Endothelial cell of umbilical vein (primary cell): ENCODE data around the gene RABGGTA. TPM values are rescaled to one million over a fixed set of nuclear protein-coding genes. Genes with fewer than 3 reads are reported as not detected.

Experiments
- BruUV-seq: library from RNA; stranded (reverse); fragments of 400-500 nt; replicated peaks from 2 replicates; lab custom pipeline; 2021; lab: Mats Ljungman, UMichigan
- CTCF ChIA-PET: fragments of 300-600, 350-600 bp; sonication (Branson Sonifier 250); formaldehyde crosslinking; loops from one replicate; lab custom pipeline; 2021; ENCODE audit warnings: antibody characterized with exemption, inconsistent platforms; lab: Charles Lee
- POLR2A ChIA-PET: fragments of 300-600, 350-600 bp; sonication (Branson Sonifier 250); formaldehyde crosslinking; loops from one replicate; lab custom pipeline; 2021; ENCODE audit warnings: antibody characterized with exemption, inconsistent platforms; lab: Charles Lee
- DNase-seq: peaks from one replicate; pipeline ENCODE4 v3.0.0-alpha.2; 2011; ENCODE audit warnings: low read depth, low spot score
- FAIRE-seq: peaks from 2 replicates; lab custom pipeline; 2011; peaks lifted over from hg19 to GRCh38; lab: Jason Lieb, UNC
- H2AFZ ChIP-seq: 2 replicates; pipeline ENCODE4 v1.6.0; 2012; ENCODE audit warnings: low read depth, low read length, control low read depth, inconsistent platforms
- H3K27ac ChIP-seq: 2 replicates; pipeline ENCODE4 v1.5.1; 2011; ENCODE audit warnings: low read depth, mild to moderate bottlenecking, control low read depth, low read length, moderate library complexity; ENCODE audit not compliant: insufficient read depth
- H3K27me3 ChIP-seq, 2 experiments: 2 replicates each; pipeline versions ENCODE4 v1.6.0 to v1.6.1; 2011; ENCODE audit warnings: low read length in 2 of 2, mixed read lengths in 1 of 2; ENCODE audit not compliant: control insufficient read depth in 2 of 2, insufficient read depth in 2 of 2
- H3K36me3 ChIP-seq, 2 experiments: 2 replicates in 1 of 2; 3 replicates in 1 of 2; pipeline ENCODE4 v1.5.1; 2011; ENCODE audit warnings: low read length in 2 of 2, mild to moderate bottlenecking in 1 of 2, moderate library complexity in 1 of 2; ENCODE audit not compliant: control insufficient read depth in 2 of 2, insufficient read depth in 2 of 2; ENCODE audit errors: extremely low read depth in 1 of 2
- H3K4me1 ChIP-seq: 3 replicates; pipeline ENCODE4 v1.5.1; 2011; ENCODE audit warnings: mild to moderate bottlenecking, low read length; ENCODE audit not compliant: control insufficient read depth, insufficient read depth; ENCODE audit errors: extremely low read depth
- H3K4me2 ChIP-seq: 2 replicates; pipeline ENCODE4 v1.6.1; 2011; ENCODE audit warnings: low read length, control low read depth, mixed read lengths; ENCODE audit not compliant: insufficient read depth
- H3K4me3 ChIP-seq, 3 experiments: fragments of 200-600 bp in 1 of 3; sonication (generic), shearing (Covaris generic) in 1 of 3; replicated peaks in 1 of 3; 2 replicates each; pipeline ENCODE4 v1.5.1; 2011 to 2016; ENCODE audit warnings: control low read depth in 3 of 3, low read length in 3 of 3, mild to moderate bottlenecking in 2 of 3, inconsistent platforms in 1 of 3, low read depth in 1 of 3, moderate library complexity in 1 of 3; ENCODE audit not compliant: insufficient read depth in 1 of 3
- H3K79me2 ChIP-seq: 2 replicates; pipeline ENCODE4 v1.6.0; 2012; ENCODE audit warnings: low read length, inconsistent platforms; ENCODE audit not compliant: control insufficient read depth, insufficient read depth
- H3K9ac ChIP-seq: replicated peaks from 2 replicates; pipeline ENCODE3; 2011; ENCODE audit warnings: low read length, control low read depth; ENCODE audit not compliant: insufficient read depth; ENCODE audit errors: extremely low read depth
- H3K9me1 ChIP-seq: replicated peaks from 3 replicates; pipeline ENCODE4 v1.6.0; 2011; ENCODE audit warnings: mild to moderate bottlenecking, low read length; ENCODE audit not compliant: control insufficient read depth, insufficient read depth; ENCODE audit errors: extremely low read depth
- H3K9me3 ChIP-seq: replicated peaks from 2 replicates; pipeline ENCODE4 v1.5.1; 2012; ENCODE audit warnings: low read length, inconsistent platforms; ENCODE audit not compliant: control insufficient read depth, insufficient read depth
- H4K20me1 ChIP-seq: replicated peaks from 2 replicates; pipeline ENCODE3; 2011; ENCODE audit warnings: mild to moderate bottlenecking, low read length; ENCODE audit not compliant: control insufficient read depth, insufficient read depth; ENCODE audit errors: extremely low read depth
- CTCF ChIP-seq, 2 donors: IDR thresholded peaks; 1 replicate in 1 of 2; 2 replicates in 1 of 2; pipeline ENCODE4 v1.5.1; 2011; ENCODE audit warnings: low read length in 2 of 2, mild to moderate bottlenecking in 2 of 2, moderate library complexity in 2 of 2, control low read depth in 1 of 2, inconsistent platforms in 1 of 2, low read depth in 1 of 2; ENCODE audit not compliant: insufficient read depth in 1 of 2; ENCODE audit errors: extremely low read depth in 1 of 2
- EZH2 ChIP-seq: IDR thresholded peaks from 2 replicates; pipeline ENCODE4 v1.6.1; 2012; ENCODE audit warnings: borderline replicate concordance, low read depth, mild to moderate bottlenecking, moderate library complexity, low read length, inconsistent platforms; ENCODE audit not compliant: severe bottlenecking
- FOS ChIP-seq: IDR thresholded peaks from 2 replicates; pipeline ENCODE4 v1.6.1; 2011; ENCODE audit warnings: mild to moderate bottlenecking, low read length, moderate library complexity, borderline replicate concordance; ENCODE audit not compliant: insufficient read depth
- GATA2 ChIP-seq: IDR thresholded peaks from 2 replicates; pipeline ENCODE4 v1.7.0; 2011; ENCODE audit warnings: low read depth, mild to moderate bottlenecking, moderate library complexity, mixed read lengths, low read length; ENCODE audit not compliant: insufficient read length, insufficient read depth
- JUN ChIP-seq: IDR thresholded peaks from 2 replicates; pipeline ENCODE4 v1.6.1; 2011; ENCODE audit warnings: borderline replicate concordance, low read depth; ENCODE audit not compliant: insufficient read length, insufficient read depth
- MAX ChIP-seq: IDR thresholded peaks from 2 replicates; pipeline ENCODE4 v1.6.1; 2011; ENCODE audit not compliant: insufficient read depth, insufficient read length
- MYC ChIP-seq: IDR thresholded peaks from one replicate; pipeline ENCODE4 v1.6.1; 2011; ENCODE audit warnings: mild to moderate bottlenecking, low read depth, low read length
- POLR2A ChIP-seq: IDR thresholded peaks from 2 replicates; pipeline ENCODE4 v1.6.1; 2012; ENCODE audit warnings: low read depth, mild to moderate bottlenecking, control low read depth, low read length
- POLR2AphosphoS5 ChIP-seq: IDR thresholded peaks from 2 replicates; pipeline ENCODE4 v1.6.1; 2012; ENCODE audit warnings: low read depth, mild to moderate bottlenecking, control low read depth, low read length, moderate library complexity; ENCODE audit not compliant: insufficient read depth
- dilution Hi-C: fragments of 300-500 bp; cut with MboI; formaldehyde crosslinking; loops from one replicate; pipeline ENCODE4 v1.15.0; 2019; ENCODE audit warnings: low sequenced_read_pairs; ENCODE audit not compliant: extremely low pct_ligation_motif_present
- intact Hi-C: fragments of 100-400 bp; cut with micrococcal nuclease; formaldehyde crosslinking; loops from one replicate; pipeline ENCODE4 v1.10.0; 2022
- polyA plus RNA-seq, 4 experiments: library from polyadenylated mRNA; depleted of rRNA in 3 of 4; stranded (reverse) in 3 of 4; unstranded in 1 of 4; fragments of >200 nt; gene quantifications; 2 replicates each; pipeline versions ENCODE4 v1.2.1 to v1.2.3, GENCODE V29; 2011 to 2012; ENCODE audit warnings: missing spikeins in 1 of 4
- total RNA-seq: library from RNA; stranded (reverse); gene quantifications from 2 replicates; pipeline ENCODE4 v1.2.3, GENCODE V29; 2021

RABGGTA gene
- total and polyA plus RNA-seq, 2 donors (not counting 3 experiments of a cell fraction or from before 2014, with no cell fraction given), result 29.3 to 80.1 TPM

- no TSS peak for BruUV-seq
- dilution Hi-C loops, result no loop called here
- POLR2A ChIA-PET, result interaction anchor here (1.0 kb wide), 1 partner anchor 9 kb away, joined by 4 read pairs; the partner anchor contains the start of gene RABGGTA
Observed at GRCh38 chr14:24280797-24281460, 9.5 kb upstream of the RABGGTA start.

More at GRCh38 chr14:24280797-24281460, 9.5 kb upstream of the RABGGTA start:
- TF ChIP-seq POLR2AphosphoS5 (no peak), MYC (no peak), POLR2A (no peak), GATA2 (no peak), JUN (no peak), MAX (no peak), FOS (no peak), EZH2 (no peak), CTCF (IDR thresholded peaks at IDR 0.05; ENCODE audit: extremely low read depth in 1 of 2, insufficient read depth in 1 of 2, low read depth in 1 of 2, low read length in 2 of 2) (no peak)
- CTCF ChIA-PET, result interaction anchor here (1.1 to 4.0 kb wide), 5 partner anchors 14 to 65 kb away, joined by 3 to 27 read pairs (median 5); partner anchors contain the start of genes MDP1 and TINF2
- no peak overlapping the region for H3K9ac ChIP-seq
- no peak for FAIRE-seq
- DNase-seq, result no peak
- no peaks in the 10 kb centered on the region for H3K4me1 ChIP-seq
- no peak overlapping the region for H3K4me2 ChIP-seq
- H3K27ac ChIP-seq, result no peak overlapping the region
- H3K36me3 ChIP-seq, result no peaks in the 10 kb centered on the region
- intact Hi-C loops, result no loop called here
- H3K9me3 ChIP-seq, result no peaks in the 10 kb centered on the region
- no peaks in the 10 kb centered on the region for H3K9me1 ChIP-seq
- H3K27me3 ChIP-seq, result no peaks in the 10 kb centered on the region
- no peak overlapping the region for H2AFZ ChIP-seq
- H4K20me1 ChIP-seq, result no peaks in the 10 kb centered on the region
- H3K4me3 ChIP-seq, result no peak overlapping the region
- no peaks in the 10 kb centered on the region for H3K79me2 ChIP-seq
